GM21825 (cell line): ENCODE data around the gene CHST15.

Experiments
- ATAC-seq: cut with Tn5 transposase; IDR thresholded peaks from one replicate; pipeline ENCODE4 v1.9.1; 2021; ENCODE audit warnings: mild to moderate bottlenecking, moderate library complexity; ENCODE audit not compliant: unreplicated experiment

The CHST15 gene, protein sequence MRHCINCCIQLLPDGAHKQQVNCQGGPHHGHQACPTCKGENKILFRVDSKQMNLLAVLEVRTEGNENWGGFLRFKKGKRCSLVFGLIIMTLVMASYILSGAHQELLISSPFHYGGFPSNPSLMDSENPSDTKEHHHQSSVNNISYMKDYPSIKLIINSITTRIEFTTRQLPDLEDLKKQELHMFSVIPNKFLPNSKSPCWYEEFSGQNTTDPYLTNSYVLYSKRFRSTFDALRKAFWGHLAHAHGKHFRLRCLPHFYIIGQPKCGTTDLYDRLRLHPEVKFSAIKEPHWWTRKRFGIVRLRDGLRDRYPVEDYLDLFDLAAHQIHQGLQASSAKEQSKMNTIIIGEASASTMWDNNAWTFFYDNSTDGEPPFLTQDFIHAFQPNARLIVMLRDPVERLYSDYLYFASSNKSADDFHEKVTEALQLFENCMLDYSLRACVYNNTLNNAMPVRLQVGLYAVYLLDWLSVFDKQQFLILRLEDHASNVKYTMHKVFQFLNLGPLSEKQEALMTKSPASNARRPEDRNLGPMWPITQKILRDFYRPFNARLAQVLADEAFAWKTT

DNA sequence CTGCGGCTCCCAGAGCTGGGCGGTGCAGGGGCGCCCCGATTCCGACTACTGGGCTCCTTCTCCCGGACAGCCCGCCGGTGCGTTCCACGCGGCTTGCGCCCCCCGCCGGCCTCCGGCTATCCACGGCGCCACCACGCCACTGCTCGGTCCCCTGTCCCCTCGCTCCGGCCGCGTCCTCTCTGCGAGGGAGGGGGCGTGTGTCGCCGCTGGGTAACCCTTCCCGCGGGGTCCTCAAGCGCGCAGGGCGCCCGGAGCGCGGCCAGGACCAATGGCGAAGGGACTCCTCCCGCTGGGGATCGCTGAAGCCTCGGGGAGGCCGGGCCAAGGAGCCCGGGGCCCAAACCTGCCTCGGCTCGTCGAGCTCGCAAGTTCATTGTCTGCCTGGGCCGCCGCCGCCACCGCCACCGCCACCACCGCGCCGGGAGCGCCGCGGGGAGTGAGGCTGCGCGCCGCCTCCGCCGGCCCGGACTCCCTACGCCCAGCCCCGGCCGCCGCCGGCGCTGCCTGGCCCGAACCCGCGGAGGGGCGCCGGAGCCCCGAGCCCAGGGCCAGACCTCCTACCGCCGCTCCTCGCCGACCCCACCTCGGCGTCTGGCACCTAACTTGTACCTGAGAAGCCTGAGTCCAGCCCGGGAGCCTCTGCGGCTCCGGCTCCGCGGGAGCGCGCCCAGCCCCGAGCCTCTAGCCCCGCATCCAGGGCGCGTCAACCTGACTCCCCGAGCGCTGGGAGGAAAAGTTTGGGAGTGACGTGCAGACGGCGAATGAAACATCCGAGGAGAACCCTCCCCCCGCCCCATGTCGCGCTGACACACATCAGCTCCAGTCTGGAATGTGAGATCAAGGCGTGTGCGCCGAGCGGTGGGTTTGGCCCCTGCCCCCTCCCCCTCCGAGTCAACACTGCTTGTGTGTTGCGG lies at the start of gene CHST15:
Gene CHST15, minus strand, starts transcription at position 739 of the 914 bp plus-strand sequence. CDS start 47,386 bp downstream, outside the sequence.
- no peak for ATAC-seq

DNA sequence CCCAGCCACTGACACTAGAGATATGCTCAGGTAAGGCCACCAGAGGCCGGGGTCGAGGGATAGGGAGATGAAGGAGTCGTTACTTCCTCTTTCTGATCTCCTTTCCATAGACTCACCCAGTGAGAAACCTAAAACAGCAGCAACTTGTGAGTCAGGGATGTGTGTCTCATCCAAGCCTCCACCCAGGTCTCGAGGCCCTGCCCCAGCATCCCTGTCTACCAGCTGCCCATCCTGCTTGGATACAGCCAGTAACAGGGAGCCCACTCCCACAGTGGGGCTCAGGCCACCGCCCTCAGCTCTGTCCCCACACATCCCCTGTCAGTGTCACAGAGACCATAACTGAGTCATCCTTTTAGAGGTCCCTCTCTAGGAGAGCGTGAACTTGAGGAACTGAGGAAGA lies 49.6 kb upstream of the CHST15 start:
- ATAC-seq, result no peak

DNA sequence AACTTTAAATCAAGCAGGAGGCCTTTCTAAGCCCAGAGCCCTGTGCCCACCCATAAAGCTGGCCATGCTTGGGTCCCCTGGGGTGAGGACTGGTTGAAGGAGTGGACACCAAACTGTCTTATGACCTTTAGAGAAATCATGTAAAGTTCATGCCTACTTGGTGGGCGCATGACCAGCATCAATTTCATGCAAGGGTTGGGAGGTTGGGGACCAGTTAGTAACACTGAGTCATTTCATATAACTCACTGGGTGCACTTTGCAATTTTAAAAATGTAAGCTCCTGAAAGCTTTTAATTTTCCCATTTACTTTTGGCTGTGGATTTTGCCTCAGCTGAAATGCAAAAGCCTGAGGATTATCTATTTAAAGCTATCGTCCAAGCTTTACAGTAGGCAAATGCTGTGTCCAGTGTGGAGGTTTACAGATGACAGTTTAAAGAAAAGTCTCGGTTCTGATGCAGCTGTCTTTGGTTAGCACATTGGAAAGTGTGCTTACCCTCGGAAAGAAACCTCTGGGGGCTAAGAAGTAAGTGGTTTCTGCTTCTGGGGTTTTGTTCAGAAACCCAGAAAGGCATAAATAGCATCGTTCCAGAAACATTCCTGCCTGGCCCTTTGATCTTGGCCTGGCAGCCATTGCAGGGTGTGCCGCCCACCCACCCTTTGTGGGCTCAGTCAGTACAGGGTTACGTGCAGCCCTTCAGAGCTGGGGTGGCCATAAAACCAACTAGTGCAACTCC lies 48.8 kb upstream of the CHST15 start:
- ATAC-seq, result no peak

DNA sequence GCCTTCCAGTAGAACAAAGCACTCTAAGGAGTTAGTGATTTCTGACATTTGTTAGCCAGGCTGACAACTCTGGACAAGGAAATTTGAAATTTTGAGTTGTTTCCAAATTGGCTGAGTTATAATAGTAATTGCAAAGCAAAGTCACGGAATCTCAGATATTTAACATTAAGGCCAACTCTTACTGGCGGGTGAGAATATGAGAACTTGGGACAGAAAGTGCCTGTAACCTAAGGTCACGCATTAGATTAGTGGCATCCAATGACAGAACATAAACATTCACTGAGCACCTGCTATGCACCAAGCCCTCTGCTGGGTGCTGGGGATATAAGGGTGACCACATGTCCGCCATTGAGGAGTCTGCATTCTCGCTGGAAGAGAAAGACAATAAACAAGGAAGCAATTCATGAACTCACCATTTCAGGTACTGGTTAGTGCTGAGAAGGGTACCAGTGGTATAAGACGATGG lies 45.5 kb upstream of the CHST15 start:
- ATAC-seq, result no peak

DNA sequence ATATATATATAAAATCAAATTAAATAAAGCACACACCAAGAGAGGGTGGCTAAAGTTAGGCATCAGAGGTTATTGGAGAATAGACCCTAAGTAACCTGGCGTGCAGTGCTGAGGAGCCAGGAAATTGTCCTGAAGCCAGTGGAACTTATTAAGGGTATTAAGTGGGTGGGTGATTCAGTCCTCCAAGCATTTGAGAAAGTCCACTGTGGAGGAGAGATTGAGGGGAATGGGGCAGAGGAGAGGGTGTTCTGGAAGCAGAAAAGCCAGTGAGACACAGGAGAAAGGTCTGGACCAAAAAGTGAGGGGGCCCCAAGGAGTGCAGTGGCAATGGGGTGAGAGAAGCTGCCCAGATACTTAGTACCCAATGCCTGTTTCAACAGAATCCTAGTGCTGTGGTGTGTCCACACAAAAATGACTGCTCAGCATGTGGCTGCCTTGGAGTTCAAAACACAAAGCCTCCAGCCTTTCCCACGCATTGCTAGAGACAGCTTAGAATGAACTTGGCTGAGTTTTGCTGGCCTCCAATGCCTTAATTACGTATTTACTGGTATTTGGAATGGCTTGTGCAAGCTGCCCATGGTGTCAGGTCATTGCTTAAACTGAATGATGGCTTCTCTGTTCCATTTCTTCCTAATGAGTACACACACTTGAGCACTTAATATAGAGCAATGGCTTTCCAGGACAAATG lies 44.9 kb upstream of the CHST15 start:
- no peak for ATAC-seq

DNA sequence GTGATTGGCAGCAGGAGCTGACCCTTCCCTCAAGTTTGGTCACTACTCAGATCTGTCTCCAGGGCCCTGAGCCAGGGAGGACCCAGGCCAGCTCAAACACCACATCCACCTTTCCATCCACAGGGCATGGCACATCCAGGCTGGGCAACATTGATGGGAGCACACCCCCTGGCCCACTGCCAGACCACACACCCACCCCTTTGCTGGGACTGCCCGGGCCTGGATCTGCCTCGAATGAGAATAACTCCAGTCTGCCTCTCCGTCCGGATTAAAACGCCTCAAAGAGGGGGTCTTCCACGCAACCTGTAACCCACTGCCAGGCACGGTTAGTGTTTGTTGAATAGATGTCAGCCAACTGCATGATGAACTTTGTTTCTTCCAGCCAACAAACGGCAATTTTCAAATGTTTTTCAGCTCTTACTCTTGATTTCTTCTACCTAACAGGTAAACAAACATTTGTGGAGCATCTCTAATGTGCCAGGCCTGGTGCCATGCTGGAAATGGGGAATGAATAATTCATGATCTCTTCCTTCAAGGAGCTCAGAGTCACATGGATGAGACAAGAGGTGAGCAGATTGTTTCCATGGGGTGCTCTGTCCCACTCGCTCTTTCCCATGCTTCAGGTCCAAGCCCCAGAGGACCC lies 41.0 kb upstream of the CHST15 start:
- ATAC-seq, result no peak

DNA sequence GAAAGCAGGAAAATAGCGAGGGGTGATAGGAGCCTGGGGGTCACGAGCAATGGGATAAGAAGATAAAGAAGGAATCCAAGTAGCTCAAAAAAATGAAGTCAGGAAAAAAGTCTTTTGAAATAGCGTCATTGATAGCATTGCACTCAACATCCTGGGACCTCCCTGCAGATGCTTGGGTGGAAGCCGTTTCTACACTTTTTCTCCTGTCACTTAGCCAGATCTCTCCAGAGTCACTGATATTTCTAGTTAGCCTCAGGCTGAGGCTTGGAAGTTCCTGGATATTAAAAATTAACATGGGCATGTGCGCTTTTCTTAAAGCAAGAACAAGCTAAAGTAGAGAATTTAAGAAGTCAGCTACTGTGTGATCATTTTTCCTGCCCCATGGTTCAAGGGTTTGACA lies 39.5 kb upstream of the CHST15 start:
- no peak for ATAC-seq

DNA sequence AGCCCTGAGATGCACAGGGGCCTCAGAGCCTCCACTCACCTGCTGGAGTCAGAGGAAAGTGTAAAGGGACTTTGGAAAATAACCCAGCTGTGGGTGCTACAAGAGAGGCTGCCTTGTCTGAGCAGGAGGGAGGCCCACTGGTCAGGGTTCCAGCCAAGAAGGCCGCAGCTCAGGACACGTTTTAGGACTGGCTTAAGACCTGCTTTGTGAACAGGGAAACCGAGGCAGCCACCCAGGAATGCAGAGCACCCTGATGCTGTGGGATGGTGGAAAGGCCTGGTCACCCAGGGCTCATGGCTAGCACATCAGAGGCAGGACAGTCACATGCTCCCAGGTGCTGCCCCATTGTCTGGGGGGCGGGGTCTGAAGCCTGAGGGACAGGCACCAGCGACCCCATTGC lies 38.9 kb upstream of the CHST15 start:
- no peak for ATAC-seq

DNA sequence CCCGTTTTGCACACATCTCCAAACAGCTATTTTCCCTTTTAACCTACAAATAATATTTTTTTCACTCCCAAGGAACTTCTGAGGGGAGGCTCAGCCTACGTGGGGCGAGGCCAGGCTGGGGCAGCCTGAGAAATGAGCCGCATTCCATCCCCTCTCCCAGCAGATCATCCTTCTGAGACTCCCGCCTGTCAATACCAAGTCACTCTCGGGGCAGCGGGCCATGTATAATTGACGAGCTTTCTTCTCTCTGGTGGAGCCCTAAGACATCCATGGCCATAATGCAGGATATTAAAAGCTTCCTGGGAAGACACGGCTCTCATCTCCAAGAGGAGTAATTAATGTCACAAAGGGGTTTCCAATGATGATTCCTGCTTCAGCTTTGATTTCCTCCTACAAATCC lies 37.8 kb upstream of the CHST15 start:
- no peak for ATAC-seq

DNA sequence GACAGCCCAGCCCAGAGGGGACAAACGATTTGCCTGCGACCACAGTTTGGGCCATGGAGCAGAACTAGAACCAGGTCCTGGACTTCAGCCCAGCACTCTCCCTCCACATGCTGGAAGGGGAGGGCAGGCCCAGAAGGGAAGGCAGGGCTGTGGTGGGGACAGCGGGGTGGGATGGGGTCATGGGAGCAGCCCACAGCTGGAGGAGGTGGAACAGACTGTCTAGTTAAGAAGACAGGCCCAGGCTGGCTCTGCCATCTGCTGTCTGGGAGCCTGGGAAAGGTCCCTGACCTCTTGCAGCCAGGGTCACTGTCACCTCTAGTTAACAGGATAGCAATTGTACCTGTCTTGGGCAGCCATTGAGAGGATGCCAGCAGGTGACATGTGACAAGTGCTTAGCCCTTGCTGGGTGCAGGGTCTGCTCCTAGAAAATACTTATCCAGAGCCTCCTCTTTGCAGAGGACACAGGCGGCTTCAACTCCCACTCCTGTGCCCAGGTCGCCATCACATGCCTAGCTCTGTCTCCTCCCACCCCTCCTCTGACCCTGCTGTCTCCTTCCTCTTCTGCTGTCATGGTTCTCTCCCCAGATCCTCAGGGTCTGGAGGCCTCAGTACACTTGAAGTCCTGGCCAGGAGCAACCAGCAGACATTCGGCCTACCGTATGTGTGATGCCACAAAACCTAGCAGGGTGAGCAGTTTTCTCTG lies 37.0 kb upstream of the CHST15 start:
- ATAC-seq, result no peak

DNA sequence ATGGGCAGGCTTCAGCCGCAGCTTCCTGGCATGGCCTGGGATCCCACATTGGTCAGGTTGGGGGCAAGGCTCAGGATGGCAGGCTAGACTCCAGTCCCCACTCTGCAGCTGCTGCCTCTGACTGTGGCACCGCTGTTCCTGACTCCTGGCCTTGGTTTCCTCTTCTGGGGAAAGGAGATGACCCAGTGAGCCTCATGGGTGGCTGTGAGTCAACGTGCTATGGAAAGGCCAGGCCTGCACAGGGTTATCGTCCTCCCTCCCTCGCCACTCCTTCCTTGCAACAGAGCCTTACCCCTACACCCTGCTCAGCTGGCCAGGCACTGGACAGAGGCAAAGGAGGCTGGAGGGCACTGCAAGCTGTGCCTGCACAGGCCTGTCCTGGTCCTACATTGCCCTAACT lies 36.1 kb upstream of the CHST15 start:
- no peak for ATAC-seq

DNA sequence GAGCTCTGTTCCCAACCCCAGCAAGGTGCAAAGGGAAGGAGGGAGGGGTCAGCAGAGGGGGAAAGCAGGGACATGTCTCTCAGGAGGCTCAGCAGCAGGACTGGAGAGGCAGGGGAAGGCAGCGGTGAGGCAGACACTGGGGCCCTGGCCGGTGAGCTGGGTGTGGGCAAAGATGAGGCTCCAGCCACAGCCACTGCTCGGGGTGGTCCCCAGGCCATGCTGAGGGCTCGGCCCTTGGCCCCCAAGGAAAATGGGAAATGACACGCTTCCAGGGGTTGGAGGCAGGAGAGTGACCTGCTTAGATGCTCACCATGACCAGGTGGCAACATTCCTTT lies 35.4 kb upstream of the CHST15 start:
- no peak for ATAC-seq

DNA sequence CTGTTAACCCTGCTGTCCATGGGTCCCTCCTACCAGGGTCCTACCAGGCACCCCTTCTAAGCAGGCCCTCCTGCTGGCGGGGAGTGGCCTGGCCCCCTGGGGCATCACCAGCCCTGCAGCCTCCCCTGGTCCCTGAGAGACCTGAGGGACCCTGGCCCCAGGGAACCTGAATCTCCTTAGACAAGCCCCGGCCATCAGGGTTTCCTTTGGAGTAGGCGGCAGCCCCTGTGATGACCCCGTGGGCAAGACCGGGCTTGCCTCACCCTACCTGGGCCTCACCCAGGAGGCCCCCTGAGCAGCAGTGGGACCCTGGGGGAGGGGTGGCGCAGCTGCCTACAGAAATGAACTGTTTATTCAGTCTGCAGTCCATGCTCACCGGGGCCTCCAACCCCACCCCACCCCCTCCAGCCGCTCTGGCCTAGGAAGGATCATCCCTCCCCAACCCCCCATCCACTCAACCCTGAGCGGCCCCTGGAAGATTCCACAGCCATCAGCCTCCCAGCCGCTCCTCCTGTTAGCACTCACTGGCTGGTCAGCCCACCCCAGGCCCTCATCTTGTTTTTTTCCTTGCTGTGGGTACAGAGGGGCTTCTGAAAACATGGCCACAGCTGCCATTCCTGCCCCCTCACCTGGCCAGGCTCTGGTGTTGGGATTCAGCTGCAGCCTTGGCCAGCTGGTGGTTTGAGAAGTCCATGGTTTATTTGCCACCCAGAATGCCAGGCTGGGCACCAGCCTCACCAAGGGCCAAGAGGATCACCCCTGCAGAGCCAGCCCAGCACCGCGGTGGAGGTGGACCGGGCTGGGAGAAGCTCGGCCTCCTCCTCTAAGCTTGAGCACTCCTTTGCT lies 34.8 kb upstream of the CHST15 start:
- no peak for ATAC-seq

DNA sequence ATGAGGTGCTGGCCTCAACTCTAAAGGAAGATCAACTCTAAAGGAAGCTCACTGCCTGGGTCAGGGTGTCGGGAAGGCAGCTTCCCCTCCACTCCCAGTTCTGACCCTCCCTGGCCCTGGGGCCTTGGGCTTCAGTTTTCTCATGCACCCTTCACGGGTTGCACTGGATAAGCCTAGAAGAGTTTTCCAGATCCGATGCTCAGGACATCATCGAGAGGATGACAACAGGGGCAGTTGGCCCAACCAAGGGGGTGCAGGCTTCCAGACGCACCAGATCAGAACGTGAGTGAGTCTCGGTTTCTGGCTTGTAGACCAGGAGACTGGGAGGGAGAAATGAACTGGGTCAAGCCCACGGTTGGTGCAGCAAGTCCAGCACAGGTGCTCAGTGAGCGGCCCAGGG lies 34.2 kb upstream of the CHST15 start:
- ATAC-seq, result no peak

DNA sequence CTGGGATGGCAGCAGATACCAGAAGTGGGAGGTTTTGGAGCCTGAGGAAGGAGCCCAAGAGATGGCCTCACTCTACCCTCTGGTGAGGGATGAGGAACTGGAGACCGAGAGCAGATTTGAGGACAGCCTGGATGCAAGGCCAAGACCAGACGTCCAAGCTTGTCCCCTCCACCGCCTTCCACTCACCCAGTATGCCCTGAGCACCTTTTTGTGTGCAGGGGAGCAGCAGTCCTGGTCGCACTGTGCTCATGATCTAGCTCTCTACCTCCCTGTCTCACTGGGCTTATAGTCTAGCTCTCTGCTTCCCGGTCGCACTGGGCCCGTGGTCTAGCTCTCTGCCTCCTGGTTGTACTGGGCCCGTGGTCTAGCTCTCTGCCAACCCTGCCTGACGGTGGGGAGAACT lies 33.6 kb upstream of the CHST15 start:
- no peak for ATAC-seq

DNA sequence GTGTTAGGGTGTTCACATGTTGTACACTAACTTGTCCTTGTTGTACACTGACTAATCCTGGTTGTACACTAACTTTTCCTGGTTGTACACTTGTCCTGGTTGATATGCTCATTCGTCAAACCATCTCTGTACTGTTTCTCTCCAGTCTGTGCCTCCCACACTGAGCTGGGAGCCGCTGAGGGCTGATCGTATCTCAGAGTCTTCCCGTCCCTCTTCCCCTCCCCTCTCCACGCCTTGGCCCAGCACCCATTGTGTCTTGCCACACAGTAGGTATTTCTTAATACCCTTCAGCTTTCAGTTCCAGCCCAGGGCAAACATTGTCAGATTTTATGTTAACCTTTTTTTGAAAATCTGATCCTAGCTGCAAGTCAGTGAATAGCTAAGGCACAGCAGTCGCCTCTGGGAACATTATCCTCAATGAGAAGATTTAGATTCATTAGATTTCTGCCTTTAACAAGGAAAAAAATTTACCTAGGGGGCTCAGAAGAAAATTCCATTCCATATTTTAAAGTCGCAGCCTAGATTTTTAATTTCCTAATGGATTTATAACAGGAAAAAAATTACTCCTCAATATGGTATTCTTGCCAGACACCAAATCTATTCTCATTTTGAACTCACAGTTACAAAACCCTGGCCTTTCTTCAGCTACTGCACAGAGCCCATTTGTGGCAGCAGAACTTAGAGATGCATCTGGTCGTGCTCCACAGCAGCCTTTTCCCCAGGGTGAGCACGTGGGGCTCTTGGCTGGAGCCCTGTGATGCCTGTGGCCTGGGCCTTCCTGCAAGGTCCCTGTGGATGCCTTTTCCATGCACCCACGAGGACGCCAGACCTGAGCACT lies 33.0 kb upstream of the CHST15 start:
- no peak for ATAC-seq

DNA sequence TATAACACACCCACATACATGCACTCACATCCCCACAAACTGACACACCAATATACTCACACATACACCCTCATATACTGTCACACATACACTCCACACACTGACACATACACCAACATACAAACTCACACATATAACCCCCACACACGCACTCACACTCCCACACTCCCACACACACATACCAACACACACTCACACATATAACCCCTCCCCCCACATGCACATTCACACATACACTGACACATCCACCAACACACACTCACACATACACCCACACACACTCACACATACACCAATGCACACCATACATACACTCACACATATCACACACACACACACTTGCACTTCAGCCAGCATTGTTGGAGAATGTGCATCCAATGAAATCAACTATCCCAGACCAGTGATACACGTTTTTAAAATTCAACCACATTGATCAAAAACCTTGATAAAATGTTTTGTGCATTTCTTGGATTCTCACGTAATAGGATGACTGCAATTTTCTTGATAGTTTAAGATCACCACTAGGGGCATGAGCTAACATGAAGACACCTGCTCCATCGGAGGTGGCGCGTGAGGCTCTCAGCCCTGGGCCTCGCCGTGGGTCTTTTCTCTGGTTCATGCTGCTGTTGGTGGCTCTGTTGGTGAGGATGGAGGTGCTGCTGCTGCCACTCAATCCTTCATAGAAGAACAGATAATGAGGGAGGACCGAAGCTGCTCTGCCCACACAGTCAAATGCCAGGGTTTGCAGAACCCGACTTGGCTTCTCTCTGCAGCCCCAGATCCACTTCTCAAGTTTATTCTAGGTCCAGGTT lies 32.1 kb upstream of the CHST15 start:
- ATAC-seq, result no peak
